ENCODE data around the gene NACC2. TPM values are rescaled to one million over a fixed set of nuclear protein-coding genes. Genes with fewer than 3 reads are reported as not detected.

NACC2 gene
- total RNA-seq, 1 donor from 2014 or later = 8.1 TPM

DNA sequence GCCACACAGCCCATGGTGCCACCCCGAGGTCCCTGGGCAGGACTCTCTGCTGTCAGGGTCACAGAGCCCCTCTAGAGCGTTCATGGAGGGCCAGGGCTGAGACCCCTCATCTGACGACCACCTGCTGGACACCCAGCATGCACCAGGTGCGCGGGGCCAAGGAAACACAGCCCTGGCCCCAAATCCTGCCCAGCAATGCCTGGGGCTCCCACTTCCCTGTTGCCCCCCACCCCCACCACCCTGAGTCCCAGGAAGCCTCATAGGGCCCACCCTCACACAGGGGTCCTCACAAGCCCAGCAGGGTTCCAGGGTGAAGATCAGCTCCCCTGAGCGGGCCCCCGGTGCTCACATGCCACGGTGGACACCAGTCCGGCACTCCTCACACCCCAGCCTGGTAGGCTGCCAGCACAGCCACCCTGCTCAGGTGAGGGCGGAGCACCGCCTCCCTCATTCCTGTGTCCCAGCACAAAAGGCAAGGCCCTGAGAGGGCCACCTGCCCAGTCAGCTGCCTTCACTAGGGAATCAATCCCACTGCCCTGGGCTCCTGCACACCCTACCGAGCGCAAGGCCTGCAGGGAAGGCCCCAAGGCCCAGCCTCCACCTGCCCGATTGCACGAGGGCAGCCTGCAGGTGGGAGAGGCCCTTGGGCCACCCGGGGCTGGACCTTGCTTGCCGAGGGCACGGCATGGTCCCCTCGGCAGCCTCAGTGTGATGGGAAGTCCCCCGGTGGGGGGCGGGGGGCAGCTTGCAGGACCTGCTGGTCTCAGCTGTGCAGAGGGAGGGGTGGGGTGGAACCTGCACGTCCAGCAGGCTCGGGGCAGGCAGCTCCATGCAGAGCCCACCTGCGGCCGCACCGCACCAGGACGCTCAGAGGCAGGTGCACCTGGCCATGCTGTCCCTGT lies 77.5 kb downstream of the NACC2 start:
- Mint-ChIP-seq H3K4me3 (no peak overlapping the region), H3K9me3 (no peaks in the 10 kb centered on the region), H3K27me3 (ENCODE audit: low read depth) (no peaks in the 10 kb centered on the region), H3K36me3 (ENCODE audit: low read depth) (no peaks in the 10 kb centered on the region), H3K27ac (ENCODE audit: unreplicated experiment) (no peak overlapping the region), H3K4me1 (peaks cover 12% of the 10 kb centered on the region)
- TF ChIP-seq, protein P1, sequence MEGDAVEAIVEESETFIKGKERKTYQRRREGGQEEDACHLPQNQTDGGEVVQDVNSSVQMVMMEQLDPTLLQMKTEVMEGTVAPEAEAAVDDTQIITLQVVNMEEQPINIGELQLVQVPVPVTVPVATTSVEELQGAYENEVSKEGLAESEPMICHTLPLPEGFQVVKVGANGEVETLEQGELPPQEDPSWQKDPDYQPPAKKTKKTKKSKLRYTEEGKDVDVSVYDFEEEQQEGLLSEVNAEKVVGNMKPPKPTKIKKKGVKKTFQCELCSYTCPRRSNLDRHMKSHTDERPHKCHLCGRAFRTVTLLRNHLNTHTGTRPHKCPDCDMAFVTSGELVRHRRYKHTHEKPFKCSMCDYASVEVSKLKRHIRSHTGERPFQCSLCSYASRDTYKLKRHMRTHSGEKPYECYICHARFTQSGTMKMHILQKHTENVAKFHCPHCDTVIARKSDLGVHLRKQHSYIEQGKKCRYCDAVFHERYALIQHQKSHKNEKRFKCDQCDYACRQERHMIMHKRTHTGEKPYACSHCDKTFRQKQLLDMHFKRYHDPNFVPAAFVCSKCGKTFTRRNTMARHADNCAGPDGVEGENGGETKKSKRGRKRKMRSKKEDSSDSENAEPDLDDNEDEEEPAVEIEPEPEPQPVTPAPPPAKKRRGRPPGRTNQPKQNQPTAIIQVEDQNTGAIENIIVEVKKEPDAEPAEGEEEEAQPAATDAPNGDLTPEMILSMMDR (conservative IDR thresholded peaks at IDR 0.05) = no peak
- DNase-seq (ENCODE audit: low read depth, low spot score) = no peak

DNA sequence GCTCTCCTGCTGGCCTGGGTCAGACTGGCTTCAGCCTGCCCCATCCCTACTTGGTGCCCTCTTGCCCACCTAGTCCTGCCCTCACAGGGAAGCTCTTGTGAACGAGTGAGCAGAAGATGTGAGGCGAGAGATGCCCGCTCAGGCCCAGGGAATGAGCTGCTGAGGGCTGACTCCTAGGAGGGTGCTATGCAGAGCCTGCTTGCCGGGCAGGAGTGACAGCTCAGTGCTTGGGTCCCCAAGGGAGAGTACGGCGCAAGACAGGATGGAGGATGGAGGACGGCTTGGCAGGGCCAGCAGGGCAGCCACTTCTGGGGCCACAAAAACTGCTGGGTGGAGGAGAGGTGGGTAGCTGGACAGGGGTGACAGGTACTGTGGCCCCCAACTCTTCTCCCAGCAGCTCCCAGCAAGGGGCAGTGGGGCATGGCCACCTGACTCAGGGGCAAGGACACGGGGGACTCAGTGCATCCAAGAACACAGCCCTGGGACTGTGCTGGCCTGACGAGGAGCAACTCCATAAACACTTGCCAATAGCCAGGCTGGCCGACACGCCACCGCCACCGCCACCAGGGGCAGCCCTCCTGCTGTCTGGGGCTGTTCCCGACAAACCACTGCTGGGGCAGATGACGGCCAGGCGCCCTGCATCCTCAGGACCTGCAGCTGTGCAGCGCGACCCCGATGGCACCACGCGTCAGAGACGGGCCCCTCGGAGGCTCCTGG lies 78.4 kb downstream of the NACC2 start:
- H3K27ac Mint-ChIP-seq (ENCODE audit: unreplicated experiment) = no peak overlapping the region

DNA sequence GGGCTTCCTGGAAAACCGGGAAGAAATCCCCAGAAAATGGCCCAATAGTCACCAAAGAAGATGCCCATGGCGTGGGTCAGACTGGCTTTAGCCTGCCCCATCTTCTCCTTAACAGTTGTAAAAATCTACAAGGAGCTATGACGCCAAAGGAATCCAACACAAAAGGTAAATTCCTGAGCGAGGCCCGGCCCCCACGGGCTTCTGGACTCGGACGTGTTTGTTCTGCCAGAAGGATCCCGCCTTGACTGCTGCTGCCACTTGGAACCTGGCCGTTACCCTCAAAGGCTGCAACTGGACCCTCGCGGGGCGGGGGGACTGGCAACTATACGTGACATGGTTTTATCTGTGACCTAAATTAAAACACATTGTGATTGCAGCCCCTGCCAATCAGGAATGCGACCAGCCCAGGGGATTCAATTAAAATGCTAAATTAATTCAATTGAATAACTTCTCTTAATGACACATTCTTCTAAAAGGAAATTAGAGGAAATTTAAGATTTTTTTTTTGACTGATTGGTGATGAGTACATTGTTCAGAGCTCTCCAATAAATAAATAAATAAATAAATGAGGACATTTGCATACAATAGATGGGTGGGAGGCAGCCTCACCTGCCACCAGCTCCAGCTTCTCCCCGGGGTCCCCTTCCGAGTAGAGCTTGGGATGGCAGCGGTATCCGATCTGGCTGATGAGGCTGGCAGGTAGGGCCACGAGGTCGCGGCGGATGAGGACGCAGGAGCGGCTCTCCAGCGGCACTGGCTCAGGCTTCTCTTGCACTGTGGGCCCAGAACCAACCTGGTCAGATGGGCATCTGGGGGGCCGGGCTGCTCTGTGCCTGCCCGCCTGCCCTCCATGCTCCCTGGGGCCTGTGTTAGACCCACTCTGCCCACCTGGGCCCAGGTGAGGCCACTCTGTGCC lies 79.2 kb downstream of the NACC2 start:
- H3K4me3 Mint-ChIP-seq = no peak overlapping the region
- peaks cover 17% of the 10 kb centered on the region for H3K4me1 Mint-ChIP-seq
- no peak overlapping the region for H3K27ac Mint-ChIP-seq (ENCODE audit: unreplicated experiment)
- no peaks in the 10 kb centered on the region for H3K36me3 Mint-ChIP-seq (ENCODE audit: low read depth)
- TF ChIP-seq, protein P1 (conservative IDR thresholded peaks at IDR 0.05) = no peak
- no peak for DNase-seq (ENCODE audit: low read depth, low spot score)
- H3K9me3 Mint-ChIP-seq = no peaks in the 10 kb centered on the region
- no peaks in the 10 kb centered on the region for H3K27me3 Mint-ChIP-seq (ENCODE audit: low read depth)

More for the DNA sequence above, 78.4 kb downstream of the NACC2 start:
- no peaks in the 10 kb centered on the region for H3K27me3 Mint-ChIP-seq (ENCODE audit: low read depth)
- no peak for DNase-seq (ENCODE audit: low read depth, low spot score)
- H3K4me1 Mint-ChIP-seq = peaks cover 16% of the 10 kb centered on the region
- TF ChIP-seq, protein P1 (conservative IDR thresholded peaks at IDR 0.05) = no peak
- no peak overlapping the region for H3K4me3 Mint-ChIP-seq
- no peaks in the 10 kb centered on the region for H3K36me3 Mint-ChIP-seq (ENCODE audit: low read depth)
- H3K9me3 Mint-ChIP-seq = no peaks in the 10 kb centered on the region

DNA sequence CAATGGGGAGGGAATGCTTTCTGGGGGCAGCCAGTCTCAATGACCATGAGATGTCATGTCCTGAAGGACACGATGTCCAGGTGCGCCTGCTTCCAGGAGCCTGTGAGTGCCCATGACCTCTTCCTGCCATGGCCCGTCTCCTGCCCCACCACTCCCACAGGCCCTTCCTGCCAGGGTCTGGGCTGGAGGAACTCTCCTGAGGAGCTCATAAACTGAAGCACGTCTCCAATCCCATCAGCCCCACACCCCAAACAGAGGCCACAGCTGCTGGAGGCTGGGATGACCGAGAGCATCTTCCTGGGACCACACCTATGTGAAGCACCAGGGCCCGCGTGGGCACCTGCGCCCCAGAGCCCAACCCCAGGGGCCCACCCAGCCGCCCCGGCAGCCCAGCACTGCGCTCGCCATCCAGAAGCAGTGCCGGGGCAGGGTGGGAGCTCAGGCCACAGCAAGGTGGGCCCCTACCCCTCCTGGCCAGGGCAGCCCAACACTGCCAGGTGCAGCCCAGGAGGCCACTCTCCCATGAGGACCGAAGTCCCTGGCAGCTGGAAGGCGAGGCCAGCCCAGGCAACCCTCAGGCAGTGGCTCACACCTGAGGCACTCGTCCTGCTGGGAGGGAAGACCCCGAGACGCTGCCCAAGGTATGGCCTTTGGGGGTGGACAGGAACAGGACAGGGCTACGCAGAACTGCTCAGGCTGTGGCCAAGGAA lies 80.0 kb downstream of the NACC2 start:
- Mint-ChIP-seq H3K27ac (ENCODE audit: unreplicated experiment) (no peak overlapping the region), H3K27me3 (ENCODE audit: low read depth) (no peaks in the 10 kb centered on the region)
- TF ChIP-seq, protein P1 (conservative IDR thresholded peaks at IDR 0.05) = no peak

More for the DNA sequence above, 80.0 kb downstream of the NACC2 start:
- no peaks in the 10 kb centered on the region for H3K9me3 Mint-ChIP-seq
- no peaks in the 10 kb centered on the region for H3K36me3 Mint-ChIP-seq (ENCODE audit: low read depth)
- no peak overlapping the region for H3K4me3 Mint-ChIP-seq
- peaks cover 16% of the 10 kb centered on the region for H3K4me1 Mint-ChIP-seq
- DNase-seq (ENCODE audit: low read depth, low spot score) = no peak

Measured in neural crest cell (in vitro differentiated cells).